CD8-positive, alpha-beta memory T cell (primary cell): ENCODE measurements around the gene NUDT22. TPM values are rescaled to one million over a fixed set of nuclear protein-coding genes. Genes with fewer than 3 reads are reported as not detected.

Experiments used
- CTCF ChIA-PET: fragments of 350-600 bp; sonication (Branson Sonifier 250); formaldehyde crosslinking; loops from one replicate; lab custom pipeline; 2021; ENCODE audit warnings: antibody characterized with exemption; lab: Charles Lee
- POLR2A ChIA-PET: fragments of 350-600 bp; sonication (Branson Sonifier 250); formaldehyde crosslinking; loops from one replicate; lab custom pipeline; 2021; ENCODE audit warnings: antibody characterized with exemption; lab: Charles Lee
- DNase-seq, 5 donors: peaks; one replicate each; pipeline versions ENCODE4 v3.0.0 to v3.0.0-alpha.2; 2020 to 2022; ENCODE audit warnings: mixed read lengths in 1 of 5
- H3K27ac ChIP-seq: one replicate; pipeline ENCODE4 v1.7.0; 2013; ENCODE audit warnings: low read depth, mild to moderate bottlenecking, low read length, moderate library complexity
- H3K27me3 ChIP-seq: 2 replicates; pipeline ENCODE4 v1.7.0; 2013; ENCODE audit warnings: low read length, mild to moderate bottlenecking; ENCODE audit not compliant: insufficient read depth, poor library complexity, severe bottlenecking
- H3K36me3 ChIP-seq: 2 replicates; pipeline ENCODE4 v1.7.0; 2013; ENCODE audit warnings: mild to moderate bottlenecking, low read length, moderate library complexity; ENCODE audit not compliant: insufficient read depth
- H3K4me1 ChIP-seq: 2 replicates; pipeline ENCODE4 v1.7.0; 2013; ENCODE audit warnings: mild to moderate bottlenecking, low read length, moderate library complexity; ENCODE audit not compliant: insufficient read depth
- H3K4me3 ChIP-seq: 2 replicates; pipeline ENCODE4 v1.7.0; 2013; ENCODE audit warnings: mild to moderate bottlenecking, low read length
- H3K9me3 ChIP-seq: 2 replicates; pipeline ENCODE4 v1.7.0; 2013; ENCODE audit warnings: mild to moderate bottlenecking, low read length
- H3K27ac Mint-ChIP-seq, 8 donors: one replicate each; pipeline ENCODE4 v1.8.0; 2020 to 2021; ENCODE audit warnings: mixed read lengths in 8 of 8, mild to moderate bottlenecking in 6 of 8, inconsistent platforms in 3 of 8, moderate library complexity in 3 of 8
- H3K27me3 Mint-ChIP-seq, 2 donors: one replicate each; pipeline ENCODE4 v1.8.0; 2020 to 2021; ENCODE audit warnings: mixed read lengths in 2 of 2, mild to moderate bottlenecking in 1 of 2, moderate library complexity in 1 of 2
- H3K36me3 Mint-ChIP-seq, 3 donors: one replicate each; pipeline ENCODE4 v1.8.0; 2020 to 2021; ENCODE audit warnings: mixed read lengths in 3 of 3, inconsistent platforms in 1 of 3, mild to moderate bottlenecking in 1 of 3
- H3K4me1 Mint-ChIP-seq, 3 donors: one replicate each; pipeline ENCODE4 v1.8.0; 2020 to 2021; ENCODE audit warnings: mixed read lengths in 3 of 3, inconsistent platforms in 1 of 3, mild to moderate bottlenecking in 1 of 3
- H3K4me3 Mint-ChIP-seq, 7 donors: one replicate each; pipeline ENCODE4 v1.8.0; 2020 to 2021; ENCODE audit warnings: mixed read lengths in 7 of 7, mild to moderate bottlenecking in 6 of 7, moderate library complexity in 4 of 7, inconsistent platforms in 2 of 7
- H3K9me3 Mint-ChIP-seq, 5 donors: one replicate each; pipeline ENCODE4 v1.8.0; 2020 to 2022; ENCODE audit warnings: mixed read lengths in 5 of 5, mild to moderate bottlenecking in 3 of 5, moderate library complexity in 2 of 5, inconsistent platforms in 1 of 5
- polyA plus RNA-seq: library from polyadenylated mRNA; unstranded; fragments of 300-500 nt; fragmentation: Illumina TruSeq; gene quantifications from one replicate; pipeline ENCODE4 v1.2.3, GENCODE V29; 2021
- total RNA-seq, 2 experiments: library from RNA; stranded (reverse); gene quantifications; one replicate each; pipeline ENCODE4 v1.2.3, GENCODE V29; 2021

NUDT22 gene
- total and polyA plus RNA-seq, 3 experiments from 2014 or later = 51.6 to 78.6 (median 75.3) TPM

- ChIA-PET POLR2A (interaction anchor here (2.3 kb wide), 1 partner anchor 15 kb away, joined by 7 read pairs; the partner anchor contains the start of genes NUDT22 and TRPT1), CTCF (interaction anchor here (1.3 to 2.8 kb wide), 3 partner anchors 15 to 93 kb away, joined by 5 to 10 read pairs (median 8); partner anchors contain the start of gene ESRRA)
- Histone ChIP-seq H3K27ac (no peak overlapping the region), H3K27me3 (no peaks in the 10 kb centered on the region), H3K4me3 (no peak overlapping the region), H3K36me3 (peaks cover 17% of the 10 kb centered on the region), H3K9me3 (no peaks in the 10 kb centered on the region), H3K4me1 (peaks cover 14% of the 10 kb centered on the region)
- H3K27me3 Mint-ChIP-seq = peaks cover 0 to 1% of the 10 kb centered on the region in 2 donors
- no peaks in the 10 kb centered on the region for H3K9me3 Mint-ChIP-seq
- H3K36me3 Mint-ChIP-seq = peaks cover 8 to 64% (median 8%) of the 10 kb centered on the region in 3 donors
- H3K27ac Mint-ChIP-seq = peak overlapping the region in 1 of 8 donors; percentile 71
- H3K4me1 Mint-ChIP-seq = peaks cover 18 to 45% (median 22%) of the 10 kb centered on the region in 3 donors
- no peak for DNase-seq
- peak overlapping the region in 2 of 7 donors; percentile 15 to 70 for H3K4me3 Mint-ChIP-seq
Measured at GRCh38 chr11:64211181-64211872, 14.7 kb upstream of the NUDT22 start.

GRCh38 chr11:64216879-64217278 is 9.2 kb upstream of the NUDT22 start:
- no peaks in the 10 kb centered on the region for H3K9me3 Mint-ChIP-seq
- no peak overlapping the region for H3K4me3 Mint-ChIP-seq
- H3K27me3 Mint-ChIP-seq = peaks cover 0 to 1% of the 10 kb centered on the region in 2 donors
- peak overlapping the region in 3 of 8 donors; percentile 24 to 50 (median 50) for H3K27ac Mint-ChIP-seq
- CTCF ChIA-PET = interaction anchor here (1.1 to 12.0 kb wide), 3 partner anchors 11 to 88 kb away, joined by 6 to 143 read pairs (median 7); partner anchors contain the start of gene FERMT3
- H3K36me3 Mint-ChIP-seq = peaks cover 8 to 70% (median 10%) of the 10 kb centered on the region in 3 donors
- H3K27me3 ChIP-seq = no peaks in the 10 kb centered on the region
- POLR2A ChIA-PET = interaction anchor here (0.5 to 1.0 kb wide), 2 partner anchors 10 to 33 kb away, joined by 5 to 6 read pairs; partner anchors contain the start of gene FERMT3
- H3K4me3 ChIP-seq = no peak overlapping the region
- peaks cover 34% of the 10 kb centered on the region for H3K36me3 ChIP-seq
- peaks cover 10 to 18% (median 11%) of the 10 kb centered on the region in 3 donors for H3K4me1 Mint-ChIP-seq
- no peaks in the 10 kb centered on the region for H3K9me3 ChIP-seq
- no peaks in the 10 kb centered on the region for H3K4me1 ChIP-seq
- no peak overlapping the region for H3K27ac ChIP-seq
- peak in 1 of 5 donors; percentile 29 for DNase-seq

- H3K36me3 Mint-ChIP-seq = peaks cover 6 to 66% (median 7%) of the 10 kb centered on the region in 3 donors
- CTCF ChIA-PET = interaction anchor here (1.8 to 12.0 kb wide), 3 partner anchors 8 to 82 kb away, joined by 4 to 143 read pairs (median 4); partner anchors contain the start of gene FERMT3
- H3K27me3 Mint-ChIP-seq = peaks cover 0 to 1% of the 10 kb centered on the region in 2 donors
- no peak overlapping the region for H3K4me3 Mint-ChIP-seq
- POLR2A ChIA-PET = interaction anchor here (0.6 kb wide), 2 partner anchors 15 to 1784 kb away, joined by 3 read pairs; no protein-coding TSS in a partner anchor
- no peak for DNase-seq
- H3K9me3 ChIP-seq = no peaks in the 10 kb centered on the region
- peaks cover 5 to 8% (median 5%) of the 10 kb centered on the region in 3 donors for H3K4me1 Mint-ChIP-seq
- peak overlapping the region in 5 of 8 donors; percentile 22 to 88 (median 57) for H3K27ac Mint-ChIP-seq
- no peak overlapping the region for H3K27ac ChIP-seq
- H3K4me1 ChIP-seq = no peaks in the 10 kb centered on the region
- no peaks in the 10 kb centered on the region for H3K9me3 Mint-ChIP-seq
- peaks cover 28% of the 10 kb centered on the region for H3K36me3 ChIP-seq
- H3K4me3 ChIP-seq = no peak overlapping the region
- H3K27me3 ChIP-seq = no peaks in the 10 kb centered on the region
Measured at GRCh38 chr11:64218628-64219353, 7.3 kb upstream of the NUDT22 start.

DNA sequence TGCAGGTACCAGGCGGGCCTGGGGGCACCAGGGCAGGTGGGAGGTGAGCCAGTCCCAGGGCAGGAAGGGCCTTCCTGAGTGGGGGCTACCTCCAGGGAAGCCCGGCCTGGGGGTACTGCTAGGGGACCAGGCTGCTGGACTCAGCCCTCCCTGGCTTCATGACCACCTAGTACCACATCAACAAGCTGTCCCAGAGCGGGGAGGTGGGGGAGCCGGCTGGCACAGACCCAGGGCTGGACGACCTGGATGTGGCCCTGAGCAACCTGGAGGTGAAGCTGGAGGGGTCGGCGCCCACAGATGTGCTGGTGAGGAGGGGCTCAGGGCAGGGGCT is 6.8 kb upstream of the NUDT22 start:
- Histone ChIP-seq H3K27ac (no peak overlapping the region), H3K4me1 (no peaks in the 10 kb centered on the region)
- H3K27ac Mint-ChIP-seq = peak overlapping the region in 1 of 8 donors; percentile 88

GRCh38 chr11:64219755-64220154 is 6.3 kb upstream of the NUDT22 start:
- DNase-seq = no peak
- H3K9me3 Mint-ChIP-seq = no peaks in the 10 kb centered on the region
- no peak overlapping the region for H3K4me3 Mint-ChIP-seq
- H3K4me1 Mint-ChIP-seq = peaks cover 5 to 13% (median 5%) of the 10 kb centered on the region in 3 donors
- ChIA-PET POLR2A (no interaction called here), CTCF (interaction anchor here (0.5 to 12.0 kb wide), 2 partner anchors 14 to 1602 kb away, joined by 5 to 143 read pairs; partner anchors contain the start of gene FERMT3)
- H3K36me3 ChIP-seq = peaks cover 34% of the 10 kb centered on the region
- H3K27me3 ChIP-seq = no peaks in the 10 kb centered on the region
- H3K4me3 ChIP-seq = no peak overlapping the region
- no peaks in the 10 kb centered on the region for H3K4me1 ChIP-seq
- H3K9me3 ChIP-seq = no peaks in the 10 kb centered on the region
- H3K27ac ChIP-seq = no peak overlapping the region
- H3K27me3 Mint-ChIP-seq = peaks cover 0 to 1% of the 10 kb centered on the region in 2 donors
- H3K36me3 Mint-ChIP-seq = peaks cover 3 to 59% (median 6%) of the 10 kb centered on the region in 3 donors
- H3K27ac Mint-ChIP-seq = peak overlapping the region in 1 of 8 donors; percentile 22

More for the DNA sequence above, 6.8 kb upstream of the NUDT22 start:
- Mint-ChIP-seq H3K27me3 (peaks cover 0 to 1% of the 10 kb centered on the region in 2 donors), H3K4me1 (peaks cover 5 to 11% (median 5%) of the 10 kb centered on the region in 3 donors), H3K9me3 (no peaks in the 10 kb centered on the region), H3K4me3 (no peak overlapping the region), H3K36me3 (peaks cover 3 to 62% (median 6%) of the 10 kb centered on the region in 3 donors)
- CTCF ChIA-PET = interaction anchor here (2.1 to 12.0 kb wide), 2 partner anchors 13 to 82 kb away, joined by 4 to 143 read pairs; partner anchors contain the start of gene FERMT3
- Histone ChIP-seq H3K4me3 (no peak overlapping the region), H3K9me3 (no peaks in the 10 kb centered on the region), H3K27me3 (no peaks in the 10 kb centered on the region), H3K36me3 (peaks cover 32% of the 10 kb centered on the region)
- POLR2A ChIA-PET = no interaction called here
- DNase-seq = no peak

- peaks cover under 1 to 54% (median 2%) of the 10 kb centered on the region in 3 donors for H3K36me3 Mint-ChIP-seq
- H3K27ac Mint-ChIP-seq = peak overlapping the region in 1 of 8 donors; percentile 22
- ChIA-PET POLR2A (no interaction called here), CTCF (interaction anchor here (0.5 to 12.0 kb wide), 2 partner anchors 14 to 1602 kb away, joined by 5 to 143 read pairs; partner anchors contain the start of gene FERMT3)
- Histone ChIP-seq H3K36me3 (peaks cover 34% of the 10 kb centered on the region), H3K9me3 (no peaks in the 10 kb centered on the region), H3K4me3 (no peak overlapping the region), H3K27me3 (no peaks in the 10 kb centered on the region), H3K27ac (no peak overlapping the region), H3K4me1 (peaks cover 4% of the 10 kb centered on the region)
- DNase-seq = no peak
- no peaks in the 10 kb centered on the region for H3K27me3 Mint-ChIP-seq
- H3K4me1 Mint-ChIP-seq = peaks cover under 1 to 18% (median 8%) of the 10 kb centered on the region in 3 donors
- no peaks in the 10 kb centered on the region for H3K9me3 Mint-ChIP-seq
- no peak overlapping the region for H3K4me3 Mint-ChIP-seq
Measured at GRCh38 chr11:64220271-64220670, 5.8 kb upstream of the NUDT22 start.

GRCh38 chr11:64220798-64221197 is 5.3 kb upstream of the NUDT22 start:
- ChIA-PET POLR2A (no interaction called here), CTCF (interaction anchor here (1.6 to 12.0 kb wide), 2 partner anchors 15 to 80 kb away, joined by 3 to 143 read pairs; partner anchors contain the start of genes CATSPERZ and FERMT3)
- H3K4me1 Mint-ChIP-seq = peaks cover 0 to 23% (median 10%) of the 10 kb centered on the region in 3 donors
- no peak overlapping the region for H3K4me3 ChIP-seq
- no peak overlapping the region for H3K4me3 Mint-ChIP-seq
- no peaks in the 10 kb centered on the region for H3K27me3 Mint-ChIP-seq
- peaks cover 9% of the 10 kb centered on the region for H3K4me1 ChIP-seq
- H3K27ac ChIP-seq = no peak overlapping the region
- no peaks in the 10 kb centered on the region for H3K9me3 ChIP-seq
- H3K9me3 Mint-ChIP-seq = no peaks in the 10 kb centered on the region
- DNase-seq = no peak
- peaks cover 34% of the 10 kb centered on the region for H3K36me3 ChIP-seq
- peaks cover 0 to 52% (median 2%) of the 10 kb centered on the region in 3 donors for H3K36me3 Mint-ChIP-seq
- no peaks in the 10 kb centered on the region for H3K27me3 ChIP-seq
- peak overlapping the region in 1 of 8 donors; percentile 52 for H3K27ac Mint-ChIP-seq
